ENCODE data around the gene YIF1B.

GRCh38 chr19:38329651-38330050 lies 13.9 kb upstream of the YIF1B start:
- TF ChIP-seq CTCF (IDR thresholded peaks at IDR 0.05; ENCODE audit: low read depth, low read length) (no peak), EZH2phosphoT487 (IDR thresholded peaks at IDR 0.05; ENCODE audit: low read depth) (no peak)
